Pancreas (tissue), 10 donors: ENCODE measurements around the gene IRAG1. TPM values are rescaled to one million over a fixed set of nuclear protein-coding genes. Genes with fewer than 3 reads are reported as not detected.

Experiments
- ATAC-seq, 4 donors: fragments of 200-7000 bp; cut with Tn5 transposase; one replicate each; pipeline versions ENCODE4 v1.8.0 to v1.9.1; 2020; ENCODE audit warnings: mild to moderate bottlenecking in 4 of 4, moderate library complexity in 4 of 4
- DNase-seq, 6 donors: peaks; one replicate each; pipeline ENCODE4 v3.0.0-alpha.2; 2020
- FAIRE-seq: peaks from 2 replicates; lab custom pipeline; 2012; peaks lifted over from hg19 to GRCh38; lab: Jason Lieb, UNC
- H3K27ac ChIP-seq, 4 donors: fragments of 200-600 bp; sonication (generic); 1 replicate in 3 of 4; 2 replicates in 1 of 4; pipeline versions ENCODE4 v1.5.0 to v1.8.0; 2020
- H3K27me3 ChIP-seq, 4 donors: fragments of 200-600 bp; one replicate each; pipeline ENCODE4 v1.8.0; 2021
- H3K36me3 ChIP-seq, 3 donors: fragments of 200-600 bp; sonication (generic) in 1 of 3; one replicate each; pipeline versions ENCODE4 v1.5.0 to v1.8.0; 2020 to 2021
- H3K4me1 ChIP-seq, 3 donors: fragments of 200-600 bp; one replicate each; pipeline ENCODE4 v1.8.0; 2021
- H3K4me3 ChIP-seq, 4 donors: fragments of 200-600 bp; sonication (generic) in 2 of 4; one replicate each; pipeline versions ENCODE4 v1.5.0 to v1.8.0; 2020 to 2021
- H3K9me3 ChIP-seq, 4 donors: fragments of 200-600 bp; one replicate each; pipeline ENCODE4 v1.8.0; 2021
- WGBS, 2 donors: extraction: QIAGEN DNeasy Blood & Tissue Kit; methylation state at CpG; one replicate each; pipeline ENCODE4 v1.1.7; 2013; 5-methylcytosine and 5-hydroxymethylcytosine counted together
- intact Hi-C, 3 donors: fragments of 100-400 bp; cut with DNase I; formaldehyde crosslinking; loops; one replicate each; pipeline versions ENCODE4 v1.11.1 to v1.14.2; 2022
- polyA plus RNA-seq, 2 donors: library from polyadenylated mRNA; stranded (reverse); fragments of 200-250 nt; gene quantifications; one replicate each; pipeline ENCODE4 v1.2.3, GENCODE V29; 2013
- total RNA-seq, 6 donors: library from RNA; stranded (reverse); fragmentation: NEBNext Ultra II Directional in 4 of 6; extraction: Animal tissue kit (Norgen Biotek cat#: 25700) in 4 of 6; gene quantifications; one replicate each; pipeline versions ENCODE4 v1.2.1 to v1.2.4, GENCODE V29; 2021 to 2023
- TF ChIP-seq, protein P1 (sequence below), 4 donors: fragments of 200-600 bp; sonication (generic) in 3 of 4; IDR thresholded peaks; one replicate each; pipeline versions ENCODE4 v1.5.0 to v1.8.0; 2021; ENCODE audit warnings: antibody characterized with exemption in 4 of 4
- donor health status: healthy with polysubstance abuse.
- donor health status: DM: no; HTN: no; CAD: no; lungs with moderate emphysema.
- donor health status: DM: no; HTN: no; CAD: no.
- donor health status: control.
- donor health status: control.
- donor health status: Bipolar disorder and iron deficiency.
- donor health status: DM: yes; HTN: yes; CAD: no.
- donor health status: DM: no; HTN: no; CAD: no.
- donor health status: DM: no; HTN: no; CAD: no.
- donor health status: DM: yes; HTN: yes; CAD: no.

IRAG1 gene
- total and polyA plus RNA-seq, 8 donors: 0.59 to 5.7 (median 2.0) TPM

DNA sequence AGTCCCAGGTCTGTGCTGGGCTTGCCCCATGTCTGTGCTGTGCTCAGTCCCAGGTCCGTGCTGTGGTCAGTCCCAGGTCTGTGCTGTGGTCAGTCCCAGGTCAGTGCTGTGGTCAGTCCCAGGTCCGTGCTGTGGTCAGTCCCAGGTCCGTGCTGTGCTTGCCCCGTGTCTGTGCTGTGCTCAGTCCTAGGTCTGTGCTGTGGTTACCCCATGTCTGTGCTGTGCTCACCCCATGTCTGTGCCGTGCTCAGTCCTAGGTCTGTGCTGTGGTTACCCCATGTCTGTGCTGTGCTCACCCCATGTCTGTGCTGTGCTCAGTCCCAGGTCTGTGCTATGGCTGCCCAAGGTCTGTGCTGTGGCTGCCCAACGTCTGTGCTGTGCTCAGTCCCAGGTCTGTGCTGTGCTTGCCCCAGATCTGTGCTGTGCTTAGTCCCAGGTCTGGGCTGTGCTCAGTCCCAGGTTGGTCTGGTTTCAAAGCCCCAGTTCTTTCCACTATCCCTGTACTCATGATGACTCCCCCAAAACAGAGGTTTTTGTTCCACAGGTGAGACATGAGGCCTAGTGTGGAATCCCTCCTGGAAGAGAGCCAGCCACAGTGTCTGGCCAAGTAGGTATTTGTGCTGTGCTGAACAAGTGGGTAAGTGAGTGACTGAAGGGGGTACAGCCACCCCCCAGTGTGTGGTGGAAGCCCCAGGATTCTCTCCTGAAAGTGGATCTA, 34.8 kb downstream of the IRAG1 start:
- TF ChIP-seq, protein P1, sequence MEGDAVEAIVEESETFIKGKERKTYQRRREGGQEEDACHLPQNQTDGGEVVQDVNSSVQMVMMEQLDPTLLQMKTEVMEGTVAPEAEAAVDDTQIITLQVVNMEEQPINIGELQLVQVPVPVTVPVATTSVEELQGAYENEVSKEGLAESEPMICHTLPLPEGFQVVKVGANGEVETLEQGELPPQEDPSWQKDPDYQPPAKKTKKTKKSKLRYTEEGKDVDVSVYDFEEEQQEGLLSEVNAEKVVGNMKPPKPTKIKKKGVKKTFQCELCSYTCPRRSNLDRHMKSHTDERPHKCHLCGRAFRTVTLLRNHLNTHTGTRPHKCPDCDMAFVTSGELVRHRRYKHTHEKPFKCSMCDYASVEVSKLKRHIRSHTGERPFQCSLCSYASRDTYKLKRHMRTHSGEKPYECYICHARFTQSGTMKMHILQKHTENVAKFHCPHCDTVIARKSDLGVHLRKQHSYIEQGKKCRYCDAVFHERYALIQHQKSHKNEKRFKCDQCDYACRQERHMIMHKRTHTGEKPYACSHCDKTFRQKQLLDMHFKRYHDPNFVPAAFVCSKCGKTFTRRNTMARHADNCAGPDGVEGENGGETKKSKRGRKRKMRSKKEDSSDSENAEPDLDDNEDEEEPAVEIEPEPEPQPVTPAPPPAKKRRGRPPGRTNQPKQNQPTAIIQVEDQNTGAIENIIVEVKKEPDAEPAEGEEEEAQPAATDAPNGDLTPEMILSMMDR (IDR thresholded peaks at IDR 0.05): no peak
- ATAC-seq (no peak), FAIRE-seq (no peak), DNase-seq (no peak)
- no peak overlapping the region for H3K4me3 ChIP-seq
- WGBS, 2 donors: 56 to 67% methylated on average over 6 of the region's 6 CpGs
- intact Hi-C loops: loop anchor here in 2 of 3 donors (10.0 kb wide), 1 partner anchor 254 kb away; no protein-coding TSS in a partner anchor
- no peaks in the 10 kb centered on the region for H3K27me3 ChIP-seq
- H3K36me3 ChIP-seq: no peaks in the 10 kb centered on the region
- H3K27ac ChIP-seq: peak overlapping the region in 1 of 4 donors; percentile 9
- H3K9me3 ChIP-seq: no peaks in the 10 kb centered on the region
- peaks cover 0 to 3% (median 0%) of the 10 kb centered on the region in 3 donors for H3K4me1 ChIP-seq

DNA sequence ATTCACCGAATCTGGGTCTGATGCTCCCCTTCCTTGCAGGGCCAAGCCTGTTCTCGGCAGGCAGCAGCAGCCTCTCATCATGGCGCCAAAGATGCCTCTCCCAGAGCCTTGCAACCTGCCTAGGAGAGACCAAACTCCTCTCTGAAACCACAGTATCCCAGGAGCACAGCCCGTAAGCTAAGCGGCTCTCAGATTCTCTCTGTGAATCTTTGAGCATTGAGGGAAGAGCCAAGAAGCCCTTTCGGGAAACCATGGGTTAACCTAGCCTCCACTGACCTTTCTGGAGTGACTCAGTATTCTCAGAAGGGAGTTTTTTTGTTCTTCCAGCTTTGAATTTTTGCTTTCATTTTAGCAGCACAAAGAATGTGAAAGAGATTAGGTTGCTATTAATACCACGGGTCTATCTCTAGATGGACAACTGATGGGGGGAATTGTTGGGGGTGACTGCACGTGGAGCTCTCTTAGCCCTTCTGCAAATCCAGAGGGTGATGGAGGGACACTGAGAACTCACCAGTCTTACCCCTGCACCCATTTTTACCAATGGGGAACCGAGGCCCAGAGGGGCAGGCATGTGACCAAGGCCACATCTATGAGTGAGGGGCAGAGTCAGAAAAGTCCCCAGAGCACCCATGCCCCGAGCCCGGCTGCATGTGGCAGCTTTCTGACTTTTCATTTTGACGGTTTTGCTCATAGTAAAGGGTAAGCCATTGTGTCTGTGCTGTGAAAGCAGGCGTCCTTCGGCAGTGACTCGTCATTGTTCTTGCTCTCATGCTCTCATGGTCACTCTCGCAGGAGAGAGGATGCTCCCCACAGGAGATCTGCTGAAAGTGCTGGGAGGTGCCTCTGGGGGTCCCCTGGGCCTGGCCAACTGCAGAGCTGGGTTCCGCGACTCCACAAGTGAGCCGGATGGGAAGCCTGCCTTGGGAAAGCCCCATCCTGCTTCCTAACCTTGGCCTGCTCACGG, 36.0 kb downstream of the IRAG1 start:
- Histone ChIP-seq H3K36me3 (no peaks in the 10 kb centered on the region), H3K27me3 (no peaks in the 10 kb centered on the region), H3K9me3 (no peaks in the 10 kb centered on the region), H3K4me3 (no peak overlapping the region), H3K4me1 (peaks cover 0 to 3% (median 0%) of the 10 kb centered on the region in 3 donors), H3K27ac (peak overlapping the region in 1 of 4 donors; percentile 33)
- peak in 2 of 4 donors; percentile 34 to 54 for ATAC-seq
- intact Hi-C loops: loop anchor here in 2 of 3 donors (10.0 kb wide), 1 partner anchor 253 kb away; no protein-coding TSS in a partner anchor
- TF ChIP-seq, protein P1 (IDR thresholded peaks at IDR 0.05): no peak
- 57 to 66% methylated on average over 20 of the region's 20 CpGs for WGBS, 2 donors
- no peak for FAIRE-seq
- DNase-seq: no peak

- no peaks in the 10 kb centered on the region for H3K9me3 ChIP-seq
- DNase-seq (no peak), FAIRE-seq (no peak), ATAC-seq (no peak)
- peaks cover 0 to 3% (median 0%) of the 10 kb centered on the region in 3 donors for H3K4me1 ChIP-seq
- TF ChIP-seq, protein P1 (IDR thresholded peaks at IDR 0.05): no peak
- no peaks in the 10 kb centered on the region for H3K36me3 ChIP-seq
- H3K27ac ChIP-seq: no peak overlapping the region
- H3K27me3 ChIP-seq: no peaks in the 10 kb centered on the region
- intact Hi-C loops: loop anchor here in 2 of 3 donors (10.0 kb wide), 1 partner anchor 251 kb away; no protein-coding TSS in a partner anchor
- H3K4me3 ChIP-seq: no peak overlapping the region
- 50 to 56% methylated on average over 6 of the region's 6 CpGs for WGBS, 2 donors
These were observed 37.5 kb downstream of the IRAG1 start for GRCh38 chr11:10655943-10656576.

- no peak for ATAC-seq
These were observed 38.3 kb downstream of the IRAG1 start for GRCh38 chr11:10655227-10655626.

More at GRCh38 chr11:10655227-10655626, 38.3 kb downstream of the IRAG1 start:
- Histone ChIP-seq H3K4me3 (no peak overlapping the region), H3K27ac (no peak overlapping the region), H3K27me3 (no peaks in the 10 kb centered on the region), H3K4me1 (peaks cover 0 to 3% (median 0%) of the 10 kb centered on the region in 3 donors), H3K36me3 (no peaks in the 10 kb centered on the region), H3K9me3 (no peaks in the 10 kb centered on the region)
- 49 to 55% methylated on average over 4 of the region's 4 CpGs for whole genome bisulfite sequencing, 2 donors
- FAIRE-seq (no peak), DNase-seq (no peak)
- TF ChIP-seq, protein P1 (IDR thresholded peaks at IDR 0.05): no peak
- intact Hi-C loops: loop anchor here in 2 of 3 donors (10.0 kb wide), 1 partner anchor 250 kb away; no protein-coding TSS in a partner anchor
